GM21576 (cell line): ENCODE results near the gene SLC7A10.

ENCODE experiments used
- ATAC-seq: cut with Tn5 transposase; IDR thresholded peaks from one replicate; pipeline ENCODE4 v1.9.1; 2021; ENCODE audit warnings: mild to moderate bottlenecking, moderate library complexity; ENCODE audit not compliant: unreplicated experiment

SLC7A10 gene

GRCh38 chr19:33225458-33225926 lies at the start of gene SLC7A10:
Gene SLC7A10 (minus strand): TSS chr19:33225850. CDS start chr19:33225703, 147 bp downstream.
- ATAC-seq = no peak

DNA sequence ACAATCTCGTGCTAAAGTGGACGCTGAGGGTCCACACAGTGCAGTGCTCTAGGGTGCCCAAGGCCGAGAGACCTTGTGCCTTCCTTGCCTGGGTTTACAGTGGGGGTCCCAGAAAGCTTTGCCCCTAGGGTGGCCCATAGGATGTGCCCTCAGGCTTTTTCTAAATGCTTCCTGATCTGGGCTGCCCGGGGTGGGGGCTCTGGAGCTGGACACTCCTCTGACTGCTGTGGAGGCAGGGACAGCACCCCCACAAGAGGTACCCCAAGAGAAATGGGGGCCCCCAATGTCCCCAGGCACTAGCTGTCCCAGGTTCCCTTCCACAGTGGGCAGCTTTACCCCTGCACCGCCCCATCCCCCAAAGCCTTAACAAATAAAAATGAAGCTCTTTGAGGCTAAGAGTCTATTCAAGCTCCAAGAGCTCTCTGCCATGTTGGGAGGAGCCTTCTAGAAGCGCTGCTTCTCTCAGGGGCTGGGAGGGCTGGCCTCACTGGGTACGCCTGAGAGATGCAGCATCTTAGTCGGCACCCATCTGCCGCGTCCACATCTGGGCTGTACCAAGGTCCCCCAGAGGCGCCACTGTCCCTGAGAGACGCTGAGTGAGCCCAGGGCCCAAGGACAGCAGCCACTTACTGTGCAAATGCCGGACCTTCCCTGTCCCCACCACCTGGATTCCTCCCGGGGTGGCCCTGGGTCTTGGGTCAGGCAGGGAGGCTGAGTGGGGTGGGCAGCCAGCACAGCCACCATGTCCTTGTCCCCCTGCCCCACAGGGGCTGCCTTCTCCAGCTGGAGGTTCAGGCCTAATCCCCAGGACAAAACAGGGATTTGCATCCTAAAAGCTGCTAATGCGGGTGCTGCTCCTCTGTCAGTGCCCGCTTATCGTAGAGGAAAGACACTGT lies 49.3 kb upstream of the SLC7A10 start:
- no peak for ATAC-seq

DNA sequence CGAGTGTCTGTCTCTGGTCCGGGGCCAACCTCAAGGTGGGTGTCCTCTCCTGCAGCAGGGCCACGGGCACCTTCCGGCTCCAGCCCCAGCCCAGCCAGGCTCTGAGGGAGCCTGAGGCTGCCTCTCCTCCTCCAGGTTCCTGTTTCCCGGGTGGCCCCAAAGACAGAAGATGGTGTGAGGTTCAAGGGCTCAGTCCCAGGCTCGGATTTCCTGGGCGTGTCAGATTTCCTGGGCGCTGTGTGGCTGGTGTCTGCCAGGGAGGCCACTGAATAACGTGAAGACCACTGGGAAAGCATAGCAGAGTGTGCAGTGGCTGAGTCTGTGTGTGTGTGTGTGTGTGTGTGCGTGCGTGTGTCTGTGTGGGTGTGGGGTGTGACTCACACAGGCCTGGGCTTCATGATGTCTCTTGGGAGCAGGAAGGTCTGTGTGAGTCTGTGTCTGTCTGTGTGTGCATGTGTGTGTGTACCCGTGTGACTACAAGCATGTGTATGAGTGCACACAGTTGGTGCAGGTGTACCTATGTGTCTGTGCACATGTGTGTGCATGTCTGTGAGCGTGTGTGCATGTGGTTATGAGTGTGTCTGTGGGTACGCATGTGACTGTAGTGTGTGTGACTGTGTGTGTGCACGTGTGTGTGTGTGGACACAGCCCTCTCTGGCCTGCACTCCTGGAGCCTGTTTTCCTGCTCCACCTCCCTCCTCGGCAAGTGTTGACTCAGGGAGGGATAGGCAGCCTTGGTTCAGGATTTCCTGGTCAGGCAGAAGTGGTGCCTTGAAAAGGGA lies 48.4 kb upstream of the SLC7A10 start:
- no peak for ATAC-seq

DNA sequence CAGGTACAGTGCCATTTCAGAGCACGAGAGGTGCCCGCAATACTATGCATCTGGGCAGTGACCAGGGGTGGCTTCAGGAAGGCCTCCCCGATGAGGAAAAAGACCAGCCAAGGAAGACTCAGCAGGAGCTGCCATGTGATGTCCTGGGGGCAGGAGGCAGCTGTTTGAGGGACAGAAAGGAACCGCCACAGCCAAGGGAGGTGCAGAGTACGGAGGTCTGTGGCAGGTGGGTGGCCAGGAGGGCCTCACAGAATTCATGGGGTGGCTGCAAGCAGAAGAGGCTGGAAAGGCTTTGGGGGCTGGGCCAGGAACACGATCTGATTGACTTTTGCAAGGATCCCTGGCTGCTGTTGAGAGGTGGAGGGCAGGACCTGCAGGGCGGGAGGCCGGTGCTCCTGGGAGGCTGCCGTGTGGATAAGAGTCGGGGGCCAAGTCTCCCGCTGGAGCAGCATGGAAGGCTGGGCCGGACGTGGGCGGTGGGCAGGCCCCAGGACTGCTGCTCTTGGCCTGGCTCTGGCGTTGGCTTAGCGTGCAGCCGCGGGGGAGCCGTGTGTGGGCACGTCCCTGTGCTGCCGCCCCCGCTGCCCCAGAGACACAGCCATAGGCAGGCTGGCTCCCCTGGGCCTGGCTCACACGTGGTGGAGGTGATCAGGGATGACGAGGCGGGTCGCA lies 47.6 kb upstream of the SLC7A10 start:
- ATAC-seq = no peak

DNA sequence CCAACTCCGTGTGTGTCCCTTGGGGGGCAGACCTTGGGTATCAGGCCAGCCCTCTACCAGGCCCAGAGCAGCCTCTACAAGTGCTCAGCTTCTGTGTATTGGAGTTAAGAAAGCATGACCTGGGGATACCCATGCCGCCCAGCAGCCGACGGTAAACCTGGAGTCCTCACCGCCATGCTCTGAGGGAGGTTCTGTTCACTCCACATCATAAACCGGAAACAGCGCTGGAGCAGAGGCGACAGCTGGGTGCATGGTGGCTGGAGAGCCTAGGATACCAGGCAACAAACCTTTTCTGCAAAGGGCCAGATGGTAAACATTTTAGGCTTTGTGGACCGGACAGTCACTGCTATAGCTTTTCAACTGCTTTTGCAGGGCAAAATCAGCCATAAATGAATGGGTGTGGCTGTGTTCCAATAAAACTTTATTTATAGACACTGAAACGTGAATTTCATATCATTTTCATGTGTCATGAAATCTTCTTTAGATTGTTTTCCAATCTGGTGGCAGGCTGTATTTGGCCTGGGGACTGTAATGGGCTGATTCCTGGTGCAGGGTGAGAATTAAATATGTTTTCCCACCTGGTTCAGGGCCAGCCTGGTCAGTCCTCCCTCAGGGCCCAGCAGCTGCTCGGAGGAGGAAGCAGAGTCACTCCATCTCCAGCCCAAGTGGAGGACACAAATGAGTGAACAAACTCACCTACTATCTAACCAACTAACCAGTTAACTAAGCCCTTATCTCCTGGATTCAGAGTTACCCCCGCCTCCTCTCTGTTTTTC lies 45.8 kb upstream of the SLC7A10 start:
- ATAC-seq = no peak

GRCh38 chr19:33270769-33271168 lies 45.1 kb upstream of the SLC7A10 start:
- no peak for ATAC-seq

DNA sequence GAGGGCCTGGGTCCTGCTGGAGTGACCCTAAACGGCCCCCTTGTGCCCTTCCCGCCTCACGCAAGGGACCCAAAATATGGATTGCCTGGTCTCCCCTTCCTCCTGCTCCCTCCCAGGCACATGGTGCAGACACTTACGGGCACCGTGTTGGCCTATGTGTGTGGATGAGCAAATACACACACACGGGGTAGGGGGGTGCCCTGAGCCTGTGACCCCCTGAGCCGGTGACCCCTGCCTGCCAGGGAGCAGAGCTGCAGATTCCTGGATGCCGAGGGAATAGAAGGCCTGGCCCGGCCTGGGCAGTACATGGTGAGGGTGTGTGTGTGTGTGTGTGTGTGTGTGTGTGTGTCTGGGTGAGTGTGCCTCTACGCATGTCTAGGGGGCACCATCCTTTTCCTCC lies 43.4 kb upstream of the SLC7A10 start:
- no peak for ATAC-seq

DNA sequence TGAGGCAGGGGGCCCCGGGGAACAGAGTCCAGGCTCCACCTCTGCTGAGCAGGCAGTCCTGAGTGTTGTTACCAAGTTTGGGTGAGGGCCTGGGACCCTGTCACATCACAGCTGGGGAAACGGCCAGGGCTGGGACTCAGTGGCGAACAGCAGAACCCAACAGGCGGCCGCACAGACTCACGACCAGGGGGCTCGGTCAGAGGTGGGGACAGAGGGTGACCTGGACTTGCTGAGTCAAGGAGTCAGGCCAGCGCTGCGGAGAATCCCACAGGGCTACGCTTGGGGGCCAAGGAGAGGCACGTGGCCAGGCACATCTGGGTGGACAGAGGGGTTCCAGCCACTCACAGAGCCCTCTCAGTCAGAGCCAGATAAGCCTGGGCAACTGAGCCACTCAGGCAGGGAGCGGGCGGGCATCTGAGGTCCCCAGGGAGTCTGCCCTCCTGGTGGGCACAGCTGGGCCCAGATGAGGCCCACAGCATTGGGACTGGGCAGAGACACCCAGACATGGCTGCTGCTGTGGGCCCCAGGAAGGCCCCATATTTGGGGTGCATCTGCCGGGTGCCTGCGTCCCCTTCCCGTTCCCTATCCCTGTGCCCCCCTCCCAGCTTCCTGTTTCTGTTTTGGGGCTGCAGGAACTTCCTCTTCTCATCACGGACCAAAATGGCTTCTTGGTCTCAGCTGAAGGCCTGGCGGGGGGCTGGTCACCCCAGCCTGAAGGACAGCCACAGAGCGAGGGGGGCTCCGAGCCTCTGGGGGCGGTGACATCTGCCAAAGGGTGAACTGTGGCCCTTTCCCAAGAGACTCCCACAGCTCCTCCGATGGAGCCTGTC lies 42.7 kb upstream of the SLC7A10 start:
- no peak for ATAC-seq

DNA sequence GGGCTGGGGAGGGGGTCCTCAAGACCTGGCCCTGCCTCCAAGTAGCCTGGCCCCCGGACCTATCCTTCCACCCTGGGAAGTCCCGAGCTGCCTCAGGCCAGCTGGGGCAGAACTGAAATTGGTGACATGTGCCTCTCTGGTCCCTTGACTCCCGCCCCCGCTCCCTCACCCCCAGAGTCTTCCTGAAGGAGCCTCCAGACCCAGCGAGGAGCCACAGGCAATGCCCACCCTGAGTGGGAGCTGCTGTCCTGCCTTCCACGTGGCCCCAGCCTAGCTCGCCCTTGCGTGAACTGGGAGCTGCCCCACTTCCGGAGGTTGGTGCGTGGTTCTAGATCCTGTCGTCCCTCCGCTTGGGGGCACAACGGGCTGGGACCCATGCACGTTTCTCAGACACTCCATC lies 42.1 kb upstream of the SLC7A10 start:
- ATAC-seq = no peak

GRCh38 chr19:33266974-33267484 lies 41.4 kb upstream of the SLC7A10 start:
- ATAC-seq = no peak

- ATAC-seq = no peak
Measured at GRCh38 chr19:33264881-33265445, 39.3 kb upstream of the SLC7A10 start.

GRCh38 chr19:33263325-33264023 lies 37.8 kb upstream of the SLC7A10 start:
- ATAC-seq = no peak

GRCh38 chr19:33261511-33262189 lies 36.0 kb upstream of the SLC7A10 start:
- ATAC-seq = no peak

- no peak for ATAC-seq
Measured at GRCh38 chr19:33260628-33261418, 35.2 kb upstream of the SLC7A10 start.

DNA sequence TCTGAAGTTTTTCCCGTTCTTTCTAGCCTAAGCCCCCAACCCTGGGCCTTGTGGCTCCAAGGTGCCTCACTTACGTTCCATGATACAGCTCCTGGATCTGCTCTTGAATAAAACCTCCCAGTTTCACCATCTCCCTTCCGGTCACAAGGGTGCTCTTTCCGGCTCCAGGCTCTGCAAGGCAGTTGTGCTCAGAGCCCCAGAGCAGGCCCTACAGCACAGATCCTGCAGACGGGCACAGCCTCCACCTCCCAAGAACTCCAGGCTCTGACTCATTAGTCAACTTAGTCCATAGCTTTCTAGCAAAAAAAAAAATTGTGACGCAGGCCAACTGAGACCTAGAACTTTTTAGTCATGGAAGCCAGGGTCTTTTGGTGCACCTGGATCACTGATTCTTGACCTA lies 33.9 kb upstream of the SLC7A10 start:
- no peak for ATAC-seq

DNA sequence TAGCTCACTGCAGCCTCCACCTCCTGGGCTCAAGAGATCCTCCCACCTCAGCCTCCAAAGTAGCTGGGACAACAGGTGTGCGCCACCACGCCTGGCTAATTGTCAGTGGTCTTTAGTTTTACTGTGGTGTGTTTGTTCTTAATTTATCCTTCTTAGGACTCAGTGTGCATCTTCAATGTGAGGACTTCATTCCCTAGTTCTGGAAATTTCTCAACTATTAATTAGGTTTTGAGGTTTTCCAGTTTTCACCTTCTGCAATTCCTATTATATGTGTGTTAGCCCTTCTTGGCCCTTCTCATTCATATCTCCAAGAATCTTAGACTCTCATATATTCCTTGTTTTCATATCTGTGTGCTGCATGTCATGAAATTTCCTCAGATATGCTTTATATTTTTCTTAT lies 32.2 kb upstream of the SLC7A10 start:
- ATAC-seq = no peak

GRCh38 chr19:33256261-33256660 lies 30.6 kb upstream of the SLC7A10 start:
- ATAC-seq = no peak
